Hematopoietic multipotent progenitor cell treated with erythropoietin and hydrocortisone succinate and interleukin-3 and kit ligand, for 6 days (in vitro differentiated cells): Measurements from ENCODE around the gene MOV10L1.
"Not testable (repeated sequence)": the region's sequence is repeated elsewhere in the genome, so short reads cannot be mapped to it uniquely, and the experiment has no call there.

Experiments
- DNase-seq: peaks from one replicate; pipeline ENCODE4 v3.0.0-alpha.2; 2015

Gene MOV10L1

DNA sequence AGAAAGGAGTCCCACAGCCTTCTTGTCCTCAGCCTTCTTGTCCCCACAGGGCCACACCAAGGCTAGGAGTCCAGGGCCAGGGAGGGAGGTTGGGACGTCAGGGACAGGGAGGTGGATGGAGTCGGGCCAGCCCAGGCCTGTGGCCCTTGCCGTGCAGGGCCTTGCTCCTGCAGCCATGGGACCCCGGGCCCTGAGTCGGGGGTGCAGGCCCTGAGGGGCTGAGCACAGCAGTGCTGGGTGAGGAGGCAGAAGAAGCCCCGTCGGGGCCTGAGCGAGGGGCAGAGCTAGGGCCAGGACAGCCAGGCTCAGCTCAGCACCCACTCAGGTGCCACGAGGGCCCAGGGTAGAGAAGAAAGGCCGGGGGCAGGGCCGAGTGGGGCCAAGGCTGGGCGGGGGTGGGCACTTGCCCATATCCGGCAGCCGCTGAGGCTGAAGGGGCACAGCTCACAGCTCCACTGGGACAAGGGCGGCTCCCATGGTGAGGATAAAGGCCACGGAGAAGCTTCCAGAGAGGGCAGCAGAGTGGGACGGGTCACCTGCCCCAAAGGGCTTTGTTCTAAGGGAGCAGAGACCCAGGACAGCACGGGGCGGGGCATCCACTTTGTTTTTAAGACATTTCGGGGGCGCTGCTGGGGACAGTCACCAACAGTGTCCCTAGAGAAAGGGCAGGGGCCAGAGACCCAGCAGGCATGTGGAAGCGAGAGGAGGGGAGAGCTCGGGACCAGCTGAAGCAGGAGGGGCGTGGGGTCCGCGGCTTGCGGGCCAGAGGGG lies 8.2 kb upstream of the MOV10L1 start:
- DNase-seq = no peak

- no peak for DNase-seq
These were observed 7.5 kb upstream of the MOV10L1 start for GRCh38 chr22:50082197-50082715.

DNA sequence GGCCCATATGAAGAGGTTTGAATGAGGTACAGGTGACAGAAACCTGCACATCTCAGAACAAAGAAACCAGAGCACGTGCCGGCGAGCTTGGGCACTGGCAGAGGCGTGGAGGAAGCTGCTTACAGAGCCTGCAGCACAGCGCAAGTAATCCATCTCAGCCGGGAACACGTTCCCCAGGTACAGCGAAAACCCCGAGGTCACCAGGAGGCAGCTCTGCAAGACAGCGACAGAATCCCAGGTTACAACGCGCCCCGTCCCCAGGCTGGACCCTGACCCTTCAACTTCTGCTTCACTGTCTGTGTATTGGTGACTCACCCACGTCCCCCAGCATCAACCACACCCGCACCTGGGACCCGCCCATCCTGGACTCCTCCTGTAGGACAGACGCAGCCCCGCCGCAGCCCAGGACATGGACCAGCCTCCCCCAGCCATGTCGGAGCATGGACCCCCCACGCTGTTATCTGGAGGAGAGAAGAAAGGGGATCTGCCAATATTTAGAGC lies 6.8 kb upstream of the MOV10L1 start:
- no peak for DNase-seq

- no peak for DNase-seq
These were observed 6.2 kb upstream of the MOV10L1 start for GRCh38 chr22:50083462-50084079.

DNA sequence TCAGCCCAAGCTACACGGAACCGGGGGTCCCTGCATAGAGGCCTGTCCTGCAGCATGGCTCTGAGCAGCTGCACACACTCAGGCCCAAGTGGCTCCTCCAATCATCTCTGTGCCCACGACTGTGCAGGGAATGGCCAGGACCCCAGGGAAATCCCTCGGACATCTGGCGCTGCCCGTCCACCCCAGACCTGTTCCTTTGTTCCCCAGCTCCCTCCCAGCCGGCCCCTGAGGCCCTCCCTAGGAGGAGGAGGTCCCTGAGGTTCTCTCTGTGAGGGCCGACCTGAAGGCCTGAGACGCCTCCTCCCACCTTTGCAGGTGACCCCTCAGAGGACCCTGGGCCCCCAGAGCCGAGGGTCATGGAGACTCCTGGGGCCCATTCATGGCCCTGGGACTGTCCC lies 5.7 kb upstream of the MOV10L1 start:
- DNase-seq = no peak

DNA sequence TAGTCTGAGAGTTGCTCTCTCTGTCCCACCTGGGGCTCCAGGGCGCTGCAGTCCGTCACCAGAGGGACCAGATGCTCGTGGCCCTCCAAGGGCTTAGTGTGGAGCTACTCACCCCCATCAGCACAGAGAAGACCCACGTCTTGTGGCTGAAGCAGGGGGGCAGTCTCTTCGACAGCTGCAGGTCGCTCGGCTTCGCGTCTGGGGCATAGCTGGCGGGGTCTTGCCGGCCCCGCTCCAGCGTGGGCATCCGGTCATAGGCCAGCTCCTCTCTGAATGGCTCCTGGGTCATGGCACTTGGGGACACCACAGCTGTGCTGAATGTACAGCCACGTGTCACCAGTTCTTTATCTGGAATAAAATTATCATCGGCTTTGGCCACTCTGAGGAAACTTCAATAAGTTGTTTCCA lies 5.2 kb upstream of the MOV10L1 start:
- DNase-seq = peak; percentile 67

DNA sequence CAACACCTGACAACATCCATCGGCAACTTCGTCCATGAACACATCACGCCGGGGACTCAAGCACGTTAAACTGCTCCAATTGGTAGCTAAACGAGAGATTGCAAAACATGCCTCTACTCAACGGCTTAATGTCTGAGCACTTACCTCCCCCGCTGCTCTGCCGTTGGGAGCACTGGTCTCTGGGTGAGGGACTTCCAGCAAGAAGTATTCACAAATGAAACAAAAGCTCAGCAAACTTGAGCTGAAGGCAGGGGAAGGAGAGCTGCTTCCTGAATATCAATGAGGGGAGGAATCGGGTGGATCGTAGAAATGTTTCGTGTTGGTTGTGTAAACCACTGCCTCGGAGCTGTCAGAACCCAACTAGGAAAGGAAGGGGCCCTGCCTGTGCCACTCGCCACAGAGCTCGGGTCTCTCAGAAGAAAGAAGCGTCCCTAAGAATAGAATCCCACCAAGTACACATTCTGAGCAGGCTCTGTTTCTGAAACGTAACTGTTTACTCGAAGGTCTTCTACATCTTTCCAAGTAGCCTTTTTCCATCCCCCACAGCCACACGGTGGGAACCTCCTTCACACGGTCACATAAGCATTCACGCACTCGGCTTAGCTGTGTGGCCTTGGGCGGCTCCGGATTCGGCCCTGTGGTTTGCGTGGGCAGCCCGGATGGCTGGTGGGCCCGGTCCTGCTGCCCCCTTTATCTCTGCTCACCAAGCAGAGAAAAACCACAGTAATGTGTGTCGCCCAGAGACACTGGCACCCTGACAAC lies 4.4 kb upstream of the MOV10L1 start, which contains the start of gene MLC1:
Gene MLC1 (minus strand): TSS at position 216 of the 762 bp plus-strand sequence. CDS start 524 bp downstream, outside the sequence.
- peak; percentile 95 for DNase-seq

GRCh38 chr22:50086526-50086925 lies 3.3 kb upstream of the MOV10L1 start:
- no peak for DNase-seq

DNA sequence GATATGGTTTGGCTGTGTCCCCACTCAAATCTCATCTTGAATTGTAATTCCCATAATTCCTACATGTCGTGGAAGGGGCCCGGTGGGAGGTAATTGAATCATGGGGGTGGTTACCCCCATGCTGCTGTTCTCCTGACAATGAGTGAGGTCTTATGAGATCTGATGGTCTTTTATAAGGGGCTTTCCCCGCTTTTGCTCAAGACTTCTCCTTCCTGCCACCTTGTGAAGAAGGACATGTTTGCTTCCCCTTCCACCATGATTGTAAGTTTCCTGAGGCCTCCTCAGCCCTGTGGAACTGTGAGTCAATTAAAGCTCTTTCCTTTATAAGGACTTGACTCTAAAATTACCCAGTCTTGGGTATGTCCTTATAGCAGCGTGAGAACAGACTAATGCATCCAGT lies 2.8 kb upstream of the MOV10L1 start:
- DNase-seq = not testable (repeated sequence)

- no peak for DNase-seq
These were observed 2.2 kb upstream of the MOV10L1 start for GRCh38 chr22:50087646-50088045.

DNA sequence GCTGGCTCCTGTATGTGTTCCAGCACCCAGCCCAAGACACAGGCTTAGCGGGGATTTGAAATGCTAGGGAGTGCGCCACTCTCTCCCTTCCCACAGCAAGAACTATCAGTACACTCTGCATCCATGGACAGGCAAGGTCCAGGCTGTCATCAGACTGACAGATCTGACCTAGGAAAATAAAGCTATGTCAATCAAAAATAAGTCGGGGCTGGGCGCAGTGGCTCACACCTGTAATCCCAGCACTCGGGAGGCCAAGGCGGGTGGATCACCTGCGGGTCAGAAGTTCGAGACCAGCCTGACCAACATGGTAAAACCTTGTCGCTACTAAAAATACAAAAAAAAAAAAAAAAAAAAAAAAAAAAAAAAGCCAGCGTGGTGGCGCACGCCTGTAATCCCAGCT lies 1.7 kb upstream of the MOV10L1 start:
- DNase-seq = no peak

DNA sequence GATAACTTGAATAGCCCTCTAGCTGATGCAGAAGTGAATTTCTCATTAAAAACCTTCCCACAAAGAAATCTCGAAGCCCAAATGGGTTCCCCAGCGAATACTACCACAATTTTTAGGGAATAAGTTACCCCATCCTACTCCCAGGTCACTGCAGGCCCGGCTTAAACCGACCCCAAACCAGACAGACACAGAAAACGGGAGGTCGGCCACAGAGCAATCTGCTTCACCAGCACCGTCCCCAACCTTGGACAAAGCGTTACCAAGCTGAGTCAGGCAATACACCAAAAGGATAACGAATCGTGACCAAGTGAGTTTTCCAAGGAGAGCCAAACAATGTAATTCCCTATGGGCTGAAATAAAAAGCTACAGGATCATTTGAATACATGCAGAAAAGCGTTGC lies 575 bp upstream of the MOV10L1 start:
- DNase-seq = no peak

DNA sequence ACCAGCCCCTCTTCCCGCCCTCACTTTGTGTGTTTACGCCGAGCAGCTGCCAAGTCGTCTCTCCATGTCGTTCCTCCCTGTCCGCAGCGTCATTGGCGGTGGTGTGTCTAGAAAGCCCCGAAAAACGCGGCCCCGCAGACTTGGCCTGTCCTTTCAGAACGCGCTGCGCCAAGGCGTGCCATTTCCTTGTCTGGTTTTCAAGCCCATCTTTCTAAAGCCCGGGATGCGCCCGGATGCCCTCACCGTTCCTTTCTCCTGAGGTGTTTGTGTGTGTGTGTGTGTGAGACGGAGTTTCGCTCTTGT lies 557 bp downstream of the MOV10L1 start:
- no peak for DNase-seq

DNA sequence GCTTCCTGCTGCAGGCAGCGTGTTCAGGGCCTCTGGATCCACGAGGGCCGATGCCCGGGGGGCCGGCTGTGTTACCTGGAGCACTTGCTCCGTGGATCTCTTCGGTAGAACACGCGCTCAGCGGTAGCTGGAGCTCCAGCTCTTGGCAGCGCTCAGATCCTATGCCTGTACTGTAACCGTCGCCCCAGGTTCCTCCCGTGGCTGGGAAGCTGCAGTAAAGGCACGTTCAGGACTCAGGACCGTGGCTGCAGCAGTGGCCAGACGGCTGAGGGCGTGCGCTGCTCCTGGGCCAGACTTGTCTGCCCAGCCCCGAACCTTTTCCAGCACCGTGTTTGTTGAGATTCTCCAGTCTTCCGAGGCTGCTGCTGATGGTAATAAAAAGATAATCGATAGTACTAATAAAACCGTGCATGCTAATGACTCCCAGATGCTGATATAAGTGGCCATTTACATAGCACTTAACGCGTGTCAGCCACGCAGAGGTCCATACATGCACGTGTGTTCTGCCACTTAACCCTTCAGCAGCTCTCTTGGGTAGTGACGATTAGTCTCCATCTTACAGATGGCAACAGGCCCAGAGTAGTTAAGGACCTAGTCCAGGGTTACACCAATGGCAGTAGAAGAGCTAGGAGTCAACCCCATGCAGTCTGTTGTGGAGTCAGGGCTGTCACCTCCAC lies 1.4 kb downstream of the MOV10L1 start:
- DNase-seq = no peak

DNA sequence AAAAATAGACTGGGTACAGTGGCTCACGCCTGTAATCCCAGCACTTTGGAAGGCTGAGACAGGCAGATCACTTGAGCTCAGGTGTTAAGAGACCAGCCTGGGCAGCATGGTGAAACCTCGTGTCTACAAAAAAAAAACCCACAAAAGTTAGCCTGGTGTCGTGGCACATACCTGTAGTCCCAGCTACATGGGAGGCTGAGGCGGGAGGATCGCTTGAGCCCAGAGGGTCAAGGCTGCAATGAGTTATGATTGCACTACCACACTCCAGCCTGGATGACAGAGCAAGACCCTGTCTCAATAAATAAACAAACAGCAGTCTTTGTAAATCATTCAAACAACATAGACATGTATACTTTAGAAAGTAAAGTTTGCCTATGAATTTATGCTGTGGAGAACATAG lies 2.5 kb downstream of the MOV10L1 start:
- DNase-seq = no peak

- no peak for DNase-seq
These were observed 8.2 kb downstream of the MOV10L1 start for GRCh38 chr22:50098052-50098451.

GRCh38 chr22:50101870-50102565 lies 12.2 kb downstream of the MOV10L1 start:
- DNase-seq = peak; percentile 32

DNA sequence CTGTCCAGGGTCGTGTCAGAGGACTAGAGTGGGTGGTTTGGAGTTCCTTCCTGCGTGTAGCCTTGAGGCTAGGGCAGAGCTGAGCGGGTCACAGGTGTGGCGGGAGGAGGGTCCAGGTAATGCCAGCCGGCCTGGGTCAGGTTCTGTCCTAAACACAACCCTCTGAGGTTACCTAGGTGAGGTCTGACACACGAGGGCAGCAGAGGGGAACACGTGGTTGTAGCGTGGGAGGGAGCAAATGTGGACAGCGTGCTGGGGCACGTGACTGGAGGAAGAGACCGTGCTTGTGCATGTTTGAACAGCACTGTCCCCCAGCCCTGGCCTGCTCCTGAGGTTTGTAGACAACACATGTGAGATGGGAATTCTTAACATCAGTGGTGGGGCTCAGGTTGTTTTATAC lies 13.1 kb downstream of the MOV10L1 start:
- peak; percentile 42 for DNase-seq

- DNase-seq = peak; percentile 78
These were observed 14.3 kb downstream of the MOV10L1 start for GRCh38 chr22:50104141-50104544.

- peak; percentile 82 for DNase-seq
These were observed 15.6 kb downstream of the MOV10L1 start for GRCh38 chr22:50105208-50106100.

GRCh38 chr22:50107529-50107928 lies 17.7 kb downstream of the MOV10L1 start:
- no peak for DNase-seq
